HG02981 (cell line): Measurements from ENCODE around the gene OR2M4.
"Not testable (repeated sequence)": the region's sequence is repeated elsewhere in the genome, so short reads cannot be mapped to it uniquely, and the experiment has no call there.

Experiments
- ATAC-seq: cut with Tn5 transposase; IDR thresholded peaks from one replicate; pipeline ENCODE4 v1.9.1; 2021; ENCODE audit warnings: mild to moderate bottlenecking, moderate library complexity; ENCODE audit not compliant: unreplicated experiment

The OR2M4 gene

GRCh38 chr1:248231117-248231516 is at the start of gene OR2M4:
OR2M4 (plus strand) TSS chr1:248231417; CDS start chr1:248238929, 7,512 bp downstream.
- ATAC-seq: no peak

GRCh38 chr1:248183996-248184395 is 47.2 kb upstream of the OR2M4 start:
- ATAC-seq: no peak

GRCh38 chr1:248187363-248187762 is 43.9 kb upstream of the OR2M4 start:
- ATAC-seq: no peak

GRCh38 chr1:248189026-248189425 is 42.2 kb upstream of the OR2M4 start:
- no peak for ATAC-seq

GRCh38 chr1:248194117-248194516 is 37.1 kb upstream of the OR2M4 start:
- ATAC-seq: no peak

- ATAC-seq: no peak
These were observed 34.3 kb upstream of the OR2M4 start, which contains the start of gene OR2M3 for GRCh38 chr1:248196965-248197364. OR2M3 (plus strand) TSS chr1:248197265; CDS start chr1:248203068, 5,803 bp downstream.

- no peak for ATAC-seq
These were observed 15.3 kb upstream of the OR2M4 start for GRCh38 chr1:248215880-248216279.

GRCh38 chr1:248225537-248225936 is 5.7 kb upstream of the OR2M4 start:
- ATAC-seq: no peak

- no peak for ATAC-seq
These were observed 1.8 kb upstream of the OR2M4 start for GRCh38 chr1:248229360-248229908.

GRCh38 chr1:248239478-248239877 is 8.3 kb downstream of the OR2M4 start:
- ATAC-seq: no peak

GRCh38 chr1:248243204-248243603 is 12.0 kb downstream of the OR2M4 start:
- peak; percentile 88 for ATAC-seq

- not testable (repeated sequence) for ATAC-seq
These were observed 28.1 kb downstream of the OR2M4 start for GRCh38 chr1:248259309-248259708.

GRCh38 chr1:248268178-248268577 is 37.0 kb downstream of the OR2M4 start:
- ATAC-seq: no peak

GRCh38 chr1:248273225-248273624 is 42.0 kb downstream of the OR2M4 start:
- not testable (repeated sequence) for ATAC-seq

GRCh38 chr1:248277876-248278275 is 46.7 kb downstream of the OR2M4 start, which contains the start of gene OR2T33:
OR2T33 (minus strand) TSS chr1:248277976; CDS start chr1:248273814, 4,162 bp downstream.
- ATAC-seq: no peak

GRCh38 chr1:248288391-248288790 is 57.2 kb downstream of the OR2M4 start:
- ATAC-seq: no peak
